ENCODE data around the gene CCDC122. TPM values are rescaled to one million over a fixed set of nuclear protein-coding genes. Genes with fewer than 3 reads are reported as not detected.

CCDC122 gene
- total RNA-seq, 1 experiment from 2014 or later: 10.5 TPM

- H3K36me3 Mint-ChIP-seq: peaks cover 6% of the 10 kb centered on the region; the same call in 1 of the 2 replicates
- H3K4me3 Mint-ChIP-seq: no peak overlapping the region
- H3K27me3 Mint-ChIP-seq (ENCODE audit: low read depth): no peaks in the 10 kb centered on the region
- ChIA-PET CTCF (no interaction called here), POLR2A (no interaction called here)
- peaks cover 14% of the 10 kb centered on the region for H3K9me3 Mint-ChIP-seq
- no peak for TF ChIP-seq ATF2 (CRISPR knock-in tag; IDR thresholded peaks at IDR 0.05; ENCODE audit: borderline replicate concordance, low read depth)
- no peak for TF ChIP-seq ERG (CRISPR knock-in tag; IDR thresholded peaks at IDR 0.05)
- no peak for TF ChIP-seq AFF4 (CRISPR knock-in tag; IDR thresholded peaks at IDR 0.05; ENCODE audit: borderline replicate concordance)
- no peak for TF ChIP-seq IRF2 (CRISPR knock-in tag; IDR thresholded peaks at IDR 0.05; ENCODE audit: borderline replicate concordance, low read depth)
- TF ChIP-seq, protein P1, sequence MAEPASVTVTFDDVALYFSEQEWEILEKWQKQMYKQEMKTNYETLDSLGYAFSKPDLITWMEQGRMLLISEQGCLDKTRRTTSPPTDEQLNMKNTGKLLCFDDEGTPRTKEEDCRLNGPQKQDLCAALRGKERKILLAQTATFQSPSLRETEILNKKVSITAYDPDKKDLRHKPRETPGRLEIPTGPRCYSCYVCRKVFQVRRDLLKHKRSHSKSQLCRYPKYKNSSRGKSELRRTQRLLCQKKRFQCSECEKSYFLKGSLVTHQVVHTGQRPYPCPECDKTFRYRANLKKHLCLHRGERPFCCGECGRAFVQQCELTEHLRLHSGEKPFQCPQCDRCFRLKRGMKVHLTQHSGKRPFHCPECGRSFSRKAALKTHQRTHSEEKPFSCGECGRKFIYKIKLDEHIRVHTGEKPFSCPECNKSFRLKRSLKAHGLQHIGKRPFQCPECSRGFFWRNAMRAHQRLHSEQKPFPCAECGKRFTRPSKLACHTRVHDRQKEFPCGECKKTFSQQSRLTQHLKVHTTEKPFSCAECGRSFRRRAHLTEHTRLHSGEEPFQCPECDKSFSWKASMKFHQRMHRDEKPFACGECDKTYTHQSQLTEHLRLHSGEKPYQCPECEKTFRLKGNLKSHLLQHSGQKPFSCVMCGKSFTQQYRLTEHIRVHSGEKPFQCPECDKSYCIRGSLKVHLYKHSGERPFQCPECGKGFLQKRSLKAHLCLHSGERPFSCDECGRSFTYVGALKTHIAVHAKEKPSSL (CRISPR knock-in tag; conservative IDR thresholded peaks at IDR 0.05): no peak
- H3K27ac Mint-ChIP-seq: no peak overlapping the region
- DNase-seq (ENCODE audit: low spot score) (no peak), ATAC-seq (no peak)
- no peaks in the 10 kb centered on the region for H3K4me1 Mint-ChIP-seq
Observed at GRCh38 chr13:43822969-43823368, 56.6 kb downstream of the CCDC122 start.

- Mint-ChIP-seq H3K9me3 (peaks cover 14% of the 10 kb centered on the region), H3K4me1 (no peaks in the 10 kb centered on the region), H3K4me3 (no peak overlapping the region), H3K27me3 (ENCODE audit: low read depth) (no peaks in the 10 kb centered on the region), H3K27ac (no peak overlapping the region), H3K36me3 (peaks cover 6% of the 10 kb centered on the region; the same call in 1 of the 2 replicates)
- CTCF ChIA-PET: no interaction called here
- POLR2A ChIA-PET: no interaction called here
- TF ChIP-seq FOXK1 (CRISPR knock-in tag; IDR thresholded peaks at IDR 0.05) (no peak), IRF2 (CRISPR knock-in tag; IDR thresholded peaks at IDR 0.05; ENCODE audit: borderline replicate concordance, low read depth) (no peak), JUN (CRISPR knock-in tag; IDR thresholded peaks at IDR 0.05) (no peak), MXD4 (CRISPR knock-in tag; IDR thresholded peaks at IDR 0.05; ENCODE audit: borderline replicate concordance) (no peak), ZNF416 (CRISPR knock-in tag; IDR thresholded peaks at IDR 0.05) (no peak), EMX1 (CRISPR knock-in tag; IDR thresholded peaks at IDR 0.05) (no peak), ESRRA (CRISPR knock-in tag; IDR thresholded peaks at IDR 0.05; ENCODE audit: borderline replicate concordance) (no peak), FOXJ3 (CRISPR knock-in tag; IDR thresholded peaks at IDR 0.05; ENCODE audit: borderline replicate concordance) (no peak)
- TF ChIP-seq, protein P2, sequence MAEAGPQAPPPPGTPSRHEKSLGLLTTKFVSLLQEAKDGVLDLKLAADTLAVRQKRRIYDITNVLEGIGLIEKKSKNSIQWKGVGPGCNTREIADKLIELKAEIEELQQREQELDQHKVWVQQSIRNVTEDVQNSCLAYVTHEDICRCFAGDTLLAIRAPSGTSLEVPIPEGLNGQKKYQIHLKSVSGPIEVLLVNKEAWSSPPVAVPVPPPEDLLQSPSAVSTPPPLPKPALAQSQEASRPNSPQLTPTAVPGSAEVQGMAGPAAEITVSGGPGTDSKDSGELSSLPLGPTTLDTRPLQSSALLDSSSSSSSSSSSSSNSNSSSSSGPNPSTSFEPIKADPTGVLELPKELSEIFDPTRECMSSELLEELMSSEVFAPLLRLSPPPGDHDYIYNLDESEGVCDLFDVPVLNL (CRISPR knock-in tag; IDR thresholded peaks at IDR 0.05; ENCODE audit: borderline replicate concordance, low read depth): no peak
- TF ChIP-seq, protein P3, sequence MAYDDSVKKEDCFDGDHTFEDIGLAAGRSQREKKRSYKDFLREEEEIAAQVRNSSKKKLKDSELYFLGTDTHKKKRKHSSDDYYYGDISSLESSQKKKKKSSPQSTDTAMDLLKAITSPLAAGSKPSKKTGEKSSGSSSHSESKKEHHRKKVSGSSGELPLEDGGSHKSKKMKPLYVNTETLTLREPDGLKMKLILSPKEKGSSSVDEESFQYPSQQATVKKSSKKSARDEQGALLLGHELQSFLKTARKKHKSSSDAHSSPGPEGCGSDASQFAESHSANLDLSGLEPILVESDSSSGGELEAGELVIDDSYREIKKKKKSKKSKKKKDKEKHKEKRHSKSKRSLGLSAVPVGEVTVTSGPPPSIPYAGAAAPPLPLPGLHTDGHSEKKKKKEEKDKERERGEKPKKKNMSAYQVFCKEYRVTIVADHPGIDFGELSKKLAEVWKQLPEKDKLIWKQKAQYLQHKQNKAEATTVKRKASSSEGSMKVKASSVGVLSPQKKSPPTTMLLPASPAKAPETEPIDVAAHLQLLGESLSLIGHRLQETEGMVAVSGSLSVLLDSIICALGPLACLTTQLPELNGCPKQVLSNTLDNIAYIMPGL (CRISPR knock-in tag; IDR thresholded peaks at IDR 0.05): no peak
- TF ChIP-seq, protein P4, sequence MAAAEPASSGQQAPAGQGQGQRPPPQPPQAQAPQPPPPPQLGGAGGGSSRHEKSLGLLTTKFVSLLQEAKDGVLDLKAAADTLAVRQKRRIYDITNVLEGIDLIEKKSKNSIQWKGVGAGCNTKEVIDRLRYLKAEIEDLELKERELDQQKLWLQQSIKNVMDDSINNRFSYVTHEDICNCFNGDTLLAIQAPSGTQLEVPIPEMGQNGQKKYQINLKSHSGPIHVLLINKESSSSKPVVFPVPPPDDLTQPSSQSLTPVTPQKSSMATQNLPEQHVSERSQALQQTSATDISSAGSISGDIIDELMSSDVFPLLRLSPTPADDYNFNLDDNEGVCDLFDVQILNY (CRISPR knock-in tag; IDR thresholded peaks at IDR 0.05): no peak
- TF ChIP-seq, protein P5, sequence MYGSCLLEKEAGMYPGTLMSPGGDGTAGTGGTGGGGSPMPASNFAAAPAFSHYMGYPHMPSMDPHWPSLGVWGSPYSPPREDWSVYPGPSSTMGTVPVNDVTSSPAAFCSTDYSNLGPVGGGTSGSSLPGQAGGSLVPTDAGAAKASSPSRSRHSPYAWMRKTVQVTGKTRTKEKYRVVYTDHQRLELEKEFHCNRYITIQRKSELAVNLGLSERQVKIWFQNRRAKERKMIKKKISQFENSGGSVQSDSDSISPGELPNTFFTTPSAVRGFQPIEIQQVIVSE (CRISPR knock-in tag; IDR thresholded peaks at IDR 0.05; ENCODE audit: borderline replicate concordance): no peak
- DNase-seq (ENCODE audit: low spot score): no peak
- ATAC-seq: no peak
Observed at GRCh38 chr13:43816401-43816889, 63.1 kb downstream of the CCDC122 start.

All from WTC11 (cell line).